ENCODE data around the gene AFF3.

DNA sequence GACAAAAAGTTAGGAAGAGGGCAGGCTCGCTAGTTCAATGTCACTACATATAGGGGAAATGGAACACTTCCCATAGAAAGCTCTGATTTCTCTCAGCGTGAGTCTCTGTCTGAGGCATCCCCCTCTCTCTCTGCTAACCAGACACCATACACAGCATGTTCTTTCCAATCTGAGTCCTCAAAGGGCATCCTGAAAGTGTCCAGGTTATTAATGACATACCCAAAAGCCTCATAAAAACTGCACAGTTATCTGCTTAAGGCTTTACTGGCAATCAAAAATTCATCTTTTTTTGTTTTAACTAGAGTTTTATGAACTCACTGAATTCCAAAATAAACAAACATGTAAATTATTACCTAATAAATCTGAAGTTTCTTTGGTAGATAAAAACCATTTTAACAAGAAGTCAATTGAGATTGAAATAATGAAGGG is 137.4 kb downstream of the AFF3 start:
- TF ChIP-seq, protein P1, sequence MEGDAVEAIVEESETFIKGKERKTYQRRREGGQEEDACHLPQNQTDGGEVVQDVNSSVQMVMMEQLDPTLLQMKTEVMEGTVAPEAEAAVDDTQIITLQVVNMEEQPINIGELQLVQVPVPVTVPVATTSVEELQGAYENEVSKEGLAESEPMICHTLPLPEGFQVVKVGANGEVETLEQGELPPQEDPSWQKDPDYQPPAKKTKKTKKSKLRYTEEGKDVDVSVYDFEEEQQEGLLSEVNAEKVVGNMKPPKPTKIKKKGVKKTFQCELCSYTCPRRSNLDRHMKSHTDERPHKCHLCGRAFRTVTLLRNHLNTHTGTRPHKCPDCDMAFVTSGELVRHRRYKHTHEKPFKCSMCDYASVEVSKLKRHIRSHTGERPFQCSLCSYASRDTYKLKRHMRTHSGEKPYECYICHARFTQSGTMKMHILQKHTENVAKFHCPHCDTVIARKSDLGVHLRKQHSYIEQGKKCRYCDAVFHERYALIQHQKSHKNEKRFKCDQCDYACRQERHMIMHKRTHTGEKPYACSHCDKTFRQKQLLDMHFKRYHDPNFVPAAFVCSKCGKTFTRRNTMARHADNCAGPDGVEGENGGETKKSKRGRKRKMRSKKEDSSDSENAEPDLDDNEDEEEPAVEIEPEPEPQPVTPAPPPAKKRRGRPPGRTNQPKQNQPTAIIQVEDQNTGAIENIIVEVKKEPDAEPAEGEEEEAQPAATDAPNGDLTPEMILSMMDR (conservative IDR thresholded peaks at IDR 0.05; ENCODE audit: low read depth, low read length): no peak
- TF ChIP-seq CEBPB (IDR thresholded peaks at IDR 0.05; ENCODE audit: low read depth, low read length) (no peak), POLR2A (IDR thresholded peaks at IDR 0.05; ENCODE audit: low read depth, low read length) (no peak), CHD1 (IDR thresholded peaks at IDR 0.05; ENCODE audit: low read depth, low read length) (no peak), RCOR1 (IDR thresholded peaks at IDR 0.05; ENCODE audit: insufficient replicate concordance, low read length) (no peak), FOS (IDR thresholded peaks at IDR 0.05; ENCODE audit: low read depth, low read length) (no peak)
- TF ChIP-seq, protein P2, sequence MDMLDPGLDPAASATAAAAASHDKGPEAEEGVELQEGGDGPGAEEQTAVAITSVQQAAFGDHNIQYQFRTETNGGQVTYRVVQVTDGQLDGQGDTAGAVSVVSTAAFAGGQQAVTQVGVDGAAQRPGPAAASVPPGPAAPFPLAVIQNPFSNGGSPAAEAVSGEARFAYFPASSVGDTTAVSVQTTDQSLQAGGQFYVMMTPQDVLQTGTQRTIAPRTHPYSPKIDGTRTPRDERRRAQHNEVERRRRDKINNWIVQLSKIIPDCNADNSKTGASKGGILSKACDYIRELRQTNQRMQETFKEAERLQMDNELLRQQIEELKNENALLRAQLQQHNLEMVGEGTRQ (IDR thresholded peaks at IDR 0.05; ENCODE audit: low read depth, low read length): no peak

All from IMR-90 (cell line).